Hypothalamus (tissue), 51 donors: ENCODE data around the gene OR1L6.

Experiments used
- DNase-seq, 51 donors: peaks; one replicate each; lab custom pipeline; 2025; lab: John Stamatoyannopoulos, UW

Gene OR1L6

GRCh38 chr9:122742003-122742402, at the start of gene OR1L6:
OR1L6 (plus strand) TSS chr9:122742303; CDS start chr9:122749848, 7,545 bp downstream.
- no peak for DNase-seq

GRCh38 chr9:122695696-122696095, 46.4 kb upstream of the OR1L6 start:
- DNase-seq: no peak

GRCh38 chr9:122718038-122718437, 24.1 kb upstream of the OR1L6 start:
- no peak for DNase-seq

GRCh38 chr9:122719218-122719617, 22.9 kb upstream of the OR1L6 start:
- DNase-seq: no peak

DNA sequence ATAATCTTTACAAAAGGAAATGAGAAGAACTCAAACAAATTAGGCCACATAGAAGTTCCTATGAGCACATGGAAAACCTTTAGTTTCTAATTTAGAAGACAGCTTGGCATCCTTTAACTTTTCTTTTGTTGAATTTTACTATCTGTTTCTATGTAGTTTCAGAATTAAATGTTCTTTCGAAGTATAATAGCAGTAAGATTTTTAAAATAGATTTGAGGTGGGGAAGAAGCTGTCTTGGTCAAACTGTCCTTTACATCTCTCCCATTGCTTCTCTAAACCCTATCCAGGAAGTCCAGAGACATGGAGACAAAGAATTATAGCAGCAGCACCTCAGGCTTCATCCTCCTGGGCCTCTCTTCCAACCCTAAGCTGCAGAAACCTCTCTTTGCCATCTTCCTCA, 18.4 kb upstream of the OR1L6 start, which contains the start of gene OR1L4:
Gene OR1L4, plus strand, starts transcription at position 301 of the 400 bp plus-strand sequence. Its CDS starts 0 bp downstream, at position 301.
- DNase-seq: no peak

GRCh38 chr9:122754825-122755224, 12.7 kb downstream of the OR1L6 start:
- DNase-seq: no peak

DNA sequence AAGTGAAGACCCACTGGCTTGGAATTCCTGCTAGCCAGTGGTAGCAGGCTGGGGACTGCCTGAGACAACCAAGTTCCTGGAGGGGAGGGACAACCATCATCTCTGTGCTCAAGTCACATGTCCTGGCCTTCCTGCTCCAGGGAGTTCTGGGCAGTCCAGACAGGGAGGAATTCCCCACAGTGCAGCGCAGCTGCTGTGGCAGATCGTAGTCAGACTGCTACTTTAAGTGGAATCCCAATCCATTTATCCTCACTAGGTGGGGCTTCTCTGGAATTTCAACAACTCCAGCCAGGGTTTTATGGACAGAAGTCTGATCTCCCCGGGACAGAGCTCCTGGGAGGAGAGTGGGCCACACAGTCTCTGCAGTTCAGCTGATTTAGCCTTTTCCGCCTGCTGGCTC, 25.7 kb downstream of the OR1L6 start:
- DNase-seq: no peak

- no peak for DNase-seq
Observed at GRCh38 chr9:122777052-122777451, 34.9 kb downstream of the OR1L6 start.

DNA sequence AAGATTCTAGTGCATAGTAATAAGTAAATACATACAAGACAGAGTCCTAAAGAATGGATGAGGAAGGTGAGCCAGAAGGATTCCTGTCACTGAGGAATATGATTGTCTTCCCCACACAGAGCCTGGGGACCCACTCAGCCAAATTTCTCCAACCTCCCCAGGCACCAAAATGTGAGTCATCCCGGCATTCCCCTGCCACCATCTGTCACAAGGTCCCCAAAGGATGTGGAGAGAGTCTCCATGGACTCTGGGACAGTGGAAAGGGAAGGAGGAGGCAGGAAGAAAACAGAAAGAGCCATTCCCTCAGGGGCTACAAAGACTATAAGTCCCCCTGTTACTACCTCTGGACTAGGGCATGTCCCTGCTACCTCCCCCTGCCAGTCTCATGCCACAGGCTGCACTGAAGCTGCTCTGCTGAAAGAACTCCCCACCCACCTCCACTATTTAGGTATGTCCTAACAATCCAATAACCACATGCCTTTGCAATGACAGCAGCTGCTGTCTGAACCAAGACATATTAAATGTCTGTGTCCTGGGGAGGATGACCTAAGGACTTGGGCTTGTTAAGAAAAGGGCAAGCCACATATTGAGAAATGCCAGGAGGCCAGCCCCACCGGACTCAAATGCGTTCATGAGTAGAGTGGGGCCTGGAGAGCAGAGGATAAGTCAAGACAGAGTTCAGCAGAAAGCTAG, 36.0 kb downstream of the OR1L6 start:
- no peak for DNase-seq

DNA sequence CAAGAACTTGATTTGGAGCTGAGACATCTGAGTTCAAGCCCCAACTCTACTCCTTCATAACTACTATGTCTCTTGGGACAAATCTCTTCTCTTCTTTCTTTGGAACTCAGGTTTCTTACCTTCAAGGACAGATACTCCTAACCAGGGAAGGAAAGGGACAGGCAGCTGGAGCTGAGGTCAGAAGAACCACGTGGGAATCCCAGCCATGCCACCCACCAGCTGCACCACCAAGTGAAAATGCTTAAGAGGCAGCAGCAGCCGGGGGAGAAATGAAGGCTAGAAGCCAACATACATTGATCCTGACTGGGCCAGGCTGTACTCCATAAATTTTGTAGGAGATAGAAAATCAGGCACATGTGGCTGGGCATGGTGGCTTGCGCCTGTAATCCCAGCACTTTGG, 37.1 kb downstream of the OR1L6 start:
- no peak for DNase-seq

GRCh38 chr9:122780026-122780425, 37.9 kb downstream of the OR1L6 start:
- DNase-seq: no peak

- DNase-seq: no peak
Observed at GRCh38 chr9:122781671-122782070, 39.6 kb downstream of the OR1L6 start.

- no peak for DNase-seq
Observed at GRCh38 chr9:122785269-122785668, 43.2 kb downstream of the OR1L6 start.

DNA sequence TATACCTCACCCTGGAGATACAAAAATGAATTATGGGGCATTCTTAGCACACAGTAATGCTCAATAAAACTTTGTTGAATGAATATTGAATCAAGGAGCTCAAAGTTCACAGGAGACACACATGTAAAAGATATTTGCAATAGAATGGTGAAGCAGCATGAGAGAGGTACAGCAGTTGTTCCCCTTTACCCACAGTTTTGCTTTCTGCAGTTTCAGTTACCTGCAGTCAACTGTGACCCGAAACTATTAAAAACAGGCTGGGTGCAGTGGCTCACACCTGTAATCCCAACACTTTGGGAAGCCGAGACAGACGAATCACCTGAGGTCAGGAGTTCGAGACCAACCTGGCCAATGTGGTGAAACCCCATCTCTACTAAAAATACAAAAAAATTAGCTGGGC, 44.2 kb downstream of the OR1L6 start:
- no peak for DNase-seq

GRCh38 chr9:122788831-122789230, 46.7 kb downstream of the OR1L6 start, which contains the start of gene OR5C1:
OR5C1 (plus strand) TSS chr9:122788933; CDS start chr9:122788933, 0 bp downstream.
- DNase-seq: no peak

DNA sequence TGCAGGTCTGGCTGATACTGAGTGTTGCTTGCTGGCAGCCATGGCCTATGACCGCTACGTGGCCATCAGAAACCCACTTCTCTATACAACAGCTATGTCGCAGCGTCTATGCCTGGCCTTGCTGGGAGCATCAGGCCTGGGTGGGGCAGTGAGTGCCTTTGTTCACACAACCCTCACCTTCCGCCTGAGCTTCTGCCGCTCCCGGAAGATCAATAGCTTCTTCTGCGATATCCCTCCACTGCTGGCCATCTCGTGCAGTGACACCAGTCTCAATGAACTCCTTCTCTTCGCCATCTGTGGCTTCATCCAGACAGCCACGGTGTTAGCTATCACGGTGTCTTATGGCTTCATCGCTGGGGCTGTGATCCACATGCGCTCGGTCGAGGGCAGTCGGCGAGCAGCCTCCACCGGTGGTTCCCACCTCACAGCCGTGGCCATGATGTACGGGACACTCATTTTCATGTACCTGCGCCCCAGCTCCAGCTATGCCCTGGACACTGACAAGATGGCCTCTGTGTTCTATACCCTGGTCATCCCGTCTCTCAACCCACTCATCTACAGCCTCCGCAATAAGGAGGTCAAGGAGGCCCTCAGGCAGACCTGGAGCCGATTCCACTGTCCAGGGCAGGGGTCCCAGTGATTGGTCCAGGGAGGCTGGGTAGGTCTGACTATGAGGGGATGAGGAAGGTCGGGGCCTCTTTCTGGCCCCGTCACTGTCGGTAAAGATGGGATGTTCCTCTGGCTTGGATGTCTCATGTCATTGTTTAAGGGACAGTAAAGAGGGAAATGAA, 47.3 kb downstream of the OR1L6 start:
- DNase-seq: no peak

DNA sequence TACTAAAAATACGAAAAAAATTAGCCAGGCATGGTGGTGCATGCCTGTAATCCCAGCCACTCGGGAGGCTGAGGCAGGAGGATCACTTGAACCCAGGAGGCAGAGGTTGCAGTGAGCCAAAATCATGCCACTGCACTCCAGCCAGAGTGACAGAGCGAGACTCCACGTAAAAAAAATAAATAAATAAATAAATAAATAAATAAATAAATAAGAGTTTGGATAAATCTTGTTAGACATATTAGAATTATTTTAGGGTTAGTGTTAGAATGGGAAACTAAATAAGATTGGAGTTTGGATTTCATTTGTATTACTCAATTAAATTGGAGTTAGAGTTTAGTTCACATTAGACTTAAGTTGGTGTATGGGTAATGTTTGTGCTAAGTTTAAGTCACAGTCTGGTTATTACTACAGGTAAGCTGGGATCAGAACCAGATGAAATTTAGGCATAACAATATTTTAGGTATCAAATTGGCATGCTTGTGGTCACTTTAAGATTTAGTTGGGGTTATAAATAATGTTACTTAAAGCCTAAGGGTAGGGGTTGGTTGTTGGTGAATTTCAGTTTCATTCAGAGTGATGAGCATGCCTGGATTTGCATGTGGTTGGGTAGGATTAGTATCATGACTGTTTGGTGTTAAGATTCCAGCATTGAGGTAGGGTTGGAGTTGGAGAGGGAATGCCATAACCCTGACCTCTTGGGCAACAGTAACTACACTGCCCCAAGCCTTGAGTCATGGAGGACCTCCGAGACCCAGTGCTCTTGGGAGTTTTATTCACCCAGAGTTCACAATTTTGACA, 50.0 kb downstream of the OR1L6 start:
- DNase-seq: no peak

GRCh38 chr9:122797316-122798063, 55.4 kb downstream of the OR1L6 start:
- DNase-seq: no peak
